Fibroblast of skin of left biceps (primary cell): ENCODE results near the gene TPMT.

Source experiments
- DNase-seq, 2 experiments: peaks; one replicate each; pipeline ENCODE4 v3.0.0-alpha.2; 2013; ENCODE audit warnings: low read depth in 2 of 2

Gene TPMT

GRCh38 chr6:18117136-18117535 is 37.7 kb downstream of the TPMT start:
- DNase-seq: no peak

DNA sequence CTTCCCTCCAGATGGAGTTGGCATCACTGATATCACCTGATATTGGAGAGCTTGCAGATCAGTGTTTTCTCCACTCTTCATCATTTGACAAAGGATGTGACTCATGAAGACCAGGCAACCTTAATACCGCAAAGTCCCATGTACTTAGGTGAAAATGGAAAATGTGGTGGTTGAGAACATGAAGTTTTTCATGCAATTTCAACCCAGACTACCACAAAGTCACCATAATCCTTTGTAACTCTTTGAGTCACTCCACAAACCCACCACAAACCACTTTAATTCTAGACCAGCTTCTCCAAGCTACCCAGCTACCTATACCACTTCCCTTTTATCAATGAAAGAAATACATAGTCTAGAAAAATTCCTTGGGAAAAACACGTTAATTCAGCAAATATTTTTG is 39.5 kb downstream of the TPMT start:
- no peak for DNase-seq

- DNase-seq: no peak
Observed at GRCh38 chr6:18110162-18110561, 44.7 kb downstream of the TPMT start.

GRCh38 chr6:18107061-18107460 is 47.8 kb downstream of the TPMT start:
- no peak for DNase-seq

GRCh38 chr6:18102783-18103509 is 51.9 kb downstream of the TPMT start:
- no peak for DNase-seq

GRCh38 chr6:18101873-18102272 is 53.0 kb downstream of the TPMT start:
- no peak for DNase-seq

GRCh38 chr6:18101271-18101670 is 53.6 kb downstream of the TPMT start:
- no peak for DNase-seq

DNA sequence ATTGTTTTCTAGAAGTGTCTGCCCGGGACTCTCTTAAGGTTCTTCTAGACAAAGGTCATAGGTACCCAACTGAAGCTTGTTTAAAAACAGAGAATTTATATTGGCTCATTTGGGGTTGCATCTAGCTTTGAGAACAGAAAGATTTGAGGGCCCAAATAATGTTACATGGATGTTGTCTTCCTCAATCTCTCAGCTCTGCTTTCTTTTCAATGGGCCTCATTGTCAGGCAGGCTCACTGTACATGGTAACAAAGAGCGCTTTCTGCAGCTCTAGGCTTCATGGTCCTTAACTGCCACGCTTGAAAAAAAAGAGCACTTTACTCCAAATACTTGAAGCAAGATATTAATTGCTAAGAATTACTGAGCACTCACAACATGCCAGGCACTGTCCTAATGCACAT is 54.6 kb downstream of the TPMT start:
- no peak for DNase-seq

- DNase-seq: no peak
Observed at GRCh38 chr6:18099511-18099910, 55.4 kb downstream of the TPMT start.

DNA sequence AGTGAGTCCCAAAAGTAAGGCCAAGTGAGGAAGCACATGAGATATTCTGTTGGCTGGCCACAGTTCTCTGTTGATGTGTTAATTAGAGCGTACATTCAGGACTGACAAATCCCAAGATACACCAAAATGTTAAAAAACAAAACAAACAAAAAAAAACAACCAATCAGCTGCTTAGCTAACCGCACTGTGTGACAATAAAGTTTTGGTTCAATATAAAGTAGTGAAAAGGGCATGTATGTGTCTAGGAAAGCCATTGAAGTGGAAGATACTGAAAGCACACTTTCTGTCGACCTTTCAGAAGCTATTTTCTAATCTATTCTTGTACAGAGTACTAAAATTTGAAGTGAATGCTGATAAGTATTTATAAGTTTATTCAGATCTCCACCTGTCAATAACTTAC is 58.5 kb downstream of the TPMT start:
- no peak for DNase-seq

DNA sequence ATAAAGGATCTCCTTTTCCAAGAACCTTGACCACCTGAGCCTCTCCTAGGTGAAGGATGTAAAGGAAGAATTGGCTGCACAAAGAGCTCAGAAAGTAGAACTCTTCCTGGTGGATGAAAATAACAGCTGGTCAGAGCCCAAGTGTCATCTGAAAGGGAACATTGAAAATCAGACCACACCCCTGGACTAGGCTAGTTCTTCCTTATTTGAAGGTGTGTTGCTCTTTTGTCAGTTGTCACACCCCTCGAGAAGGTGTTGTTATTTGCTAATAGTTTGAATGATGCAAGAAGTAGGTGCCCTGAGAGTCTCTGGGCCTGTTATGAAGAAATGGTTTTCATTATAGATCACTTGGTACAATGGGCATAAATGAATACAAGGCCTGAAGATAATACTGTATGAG is 63.5 kb downstream of the TPMT start:
- no peak for DNase-seq

- DNase-seq: no peak
Observed at GRCh38 chr6:18090349-18090786, 64.5 kb downstream of the TPMT start.

- no peak for DNase-seq
Observed at GRCh38 chr6:18088419-18089296, 66.2 kb downstream of the TPMT start.

DNA sequence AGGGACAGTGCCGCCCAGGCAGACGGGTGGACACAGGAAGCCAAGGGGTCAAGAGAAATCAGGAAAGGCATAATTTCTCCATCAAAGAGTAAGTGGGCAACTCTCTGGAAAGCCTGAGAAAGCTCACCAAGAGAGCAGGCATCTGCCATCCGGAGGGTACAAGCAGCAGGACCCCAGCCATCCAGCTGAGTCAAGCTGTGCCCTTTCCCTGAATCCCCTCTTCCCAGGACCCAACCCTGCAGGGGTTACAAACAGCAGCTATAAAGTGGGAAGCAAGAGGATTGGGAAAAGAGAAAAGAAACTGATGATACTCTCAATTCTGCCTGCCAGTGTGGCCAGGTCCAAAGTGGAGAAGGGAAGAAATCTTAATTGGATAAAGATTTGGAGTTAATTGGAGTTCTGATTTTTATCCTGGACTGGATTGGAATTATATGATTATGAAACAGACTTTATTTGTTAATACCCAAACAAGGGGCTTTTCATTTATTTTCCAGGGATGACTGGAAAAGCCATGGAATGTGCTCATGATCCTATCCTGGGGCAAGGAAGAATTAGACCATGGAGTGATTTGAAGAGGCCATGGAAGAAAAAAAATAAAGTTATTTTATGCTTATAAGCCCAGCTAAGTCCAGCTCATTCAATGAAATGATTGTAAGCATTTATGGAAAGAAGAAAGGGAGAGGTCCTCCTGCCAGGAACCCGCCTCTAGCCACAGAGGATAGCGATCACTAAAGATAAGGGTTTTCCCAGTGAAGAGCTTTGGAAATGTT is 67.3 kb downstream of the TPMT start:
- DNase-seq: no peak

- no peak for DNase-seq
Observed at GRCh38 chr6:18081025-18081668, 73.7 kb downstream of the TPMT start.

GRCh38 chr6:18080544-18080943 is 74.3 kb downstream of the TPMT start:
- DNase-seq: no peak

GRCh38 chr6:18078866-18079265 is 76.0 kb downstream of the TPMT start:
- DNase-seq: no peak
